ENCODE data around the gene IL32. TPM values are rescaled to one million over a fixed set of nuclear protein-coding genes. Genes with fewer than 3 reads are reported as not detected.
"Not testable (repeated sequence)": the region's sequence is repeated elsewhere in the genome, so short reads cannot be mapped to it uniquely, and the experiment has no call there.

IL32 gene
- total RNA-seq, 1 donor from 2014 or later, result 4.9 TPM

DNA sequence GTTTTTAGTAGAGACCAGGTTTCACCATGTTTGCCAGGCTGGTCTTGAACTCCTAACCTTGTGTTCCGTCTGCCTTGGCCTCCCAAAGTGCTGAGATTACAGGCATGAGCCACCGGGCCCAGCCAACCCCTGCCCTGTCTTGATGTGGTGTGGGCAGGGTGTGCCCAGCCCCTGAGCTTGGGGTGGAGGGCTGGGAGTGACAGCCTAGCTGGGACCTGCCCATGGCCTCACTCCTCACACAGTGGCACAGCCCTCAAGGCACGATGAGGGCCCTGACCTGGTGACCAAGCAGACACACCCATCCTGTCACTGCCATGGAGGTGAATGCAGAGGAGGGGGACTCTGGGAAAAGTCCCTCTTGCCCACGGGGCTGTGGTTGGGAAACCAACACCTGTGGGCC lies 3.0 kb downstream of the IL32 start:
- Mint-ChIP-seq H3K27me3 (ENCODE audit: low read depth) (peaks cover 5% of the 10 kb centered on the region), H3K36me3 (no peaks in the 10 kb centered on the region), H3K4me1 (peaks cover 4% of the 10 kb centered on the region), H3K4me3 (no peak overlapping the region), H3K9me3 (no peaks in the 10 kb centered on the region), H3K27ac (no peak overlapping the region)
- TF ChIP-seq, protein P1, sequence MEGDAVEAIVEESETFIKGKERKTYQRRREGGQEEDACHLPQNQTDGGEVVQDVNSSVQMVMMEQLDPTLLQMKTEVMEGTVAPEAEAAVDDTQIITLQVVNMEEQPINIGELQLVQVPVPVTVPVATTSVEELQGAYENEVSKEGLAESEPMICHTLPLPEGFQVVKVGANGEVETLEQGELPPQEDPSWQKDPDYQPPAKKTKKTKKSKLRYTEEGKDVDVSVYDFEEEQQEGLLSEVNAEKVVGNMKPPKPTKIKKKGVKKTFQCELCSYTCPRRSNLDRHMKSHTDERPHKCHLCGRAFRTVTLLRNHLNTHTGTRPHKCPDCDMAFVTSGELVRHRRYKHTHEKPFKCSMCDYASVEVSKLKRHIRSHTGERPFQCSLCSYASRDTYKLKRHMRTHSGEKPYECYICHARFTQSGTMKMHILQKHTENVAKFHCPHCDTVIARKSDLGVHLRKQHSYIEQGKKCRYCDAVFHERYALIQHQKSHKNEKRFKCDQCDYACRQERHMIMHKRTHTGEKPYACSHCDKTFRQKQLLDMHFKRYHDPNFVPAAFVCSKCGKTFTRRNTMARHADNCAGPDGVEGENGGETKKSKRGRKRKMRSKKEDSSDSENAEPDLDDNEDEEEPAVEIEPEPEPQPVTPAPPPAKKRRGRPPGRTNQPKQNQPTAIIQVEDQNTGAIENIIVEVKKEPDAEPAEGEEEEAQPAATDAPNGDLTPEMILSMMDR (IDR thresholded peaks at IDR 0.05; ENCODE audit: unreplicated experiment), result no peak
- DNase-seq (ENCODE audit: low spot score in 2 of 2, unreplicated experiment in 2 of 2), result no peak

DNA sequence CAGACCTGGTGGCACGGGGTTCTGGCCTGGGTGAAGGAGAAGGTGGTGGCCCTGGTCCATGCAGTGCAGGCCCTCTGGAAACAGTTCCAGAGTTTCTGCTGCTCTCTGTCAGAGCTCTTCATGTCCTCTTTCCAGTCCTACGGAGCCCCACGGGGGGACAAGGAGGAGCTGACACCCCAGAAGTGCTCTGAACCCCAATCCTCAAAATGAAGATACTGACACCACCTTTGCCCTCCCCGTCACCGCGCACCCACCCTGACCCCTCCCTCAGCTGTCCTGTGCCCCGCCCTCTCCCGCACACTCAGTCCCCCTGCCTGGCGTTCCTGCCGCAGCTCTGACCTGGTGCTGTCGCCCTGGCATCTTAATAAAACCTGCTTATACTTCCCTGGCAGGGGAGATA lies 3.7 kb downstream of the IL32 start:
- not testable (repeated sequence) for DNase-seq (ENCODE audit: low spot score in 2 of 2, unreplicated experiment in 2 of 2)
- peaks cover 12% of the 10 kb centered on the region for H3K27me3 Mint-ChIP-seq (ENCODE audit: low read depth)

DNA sequence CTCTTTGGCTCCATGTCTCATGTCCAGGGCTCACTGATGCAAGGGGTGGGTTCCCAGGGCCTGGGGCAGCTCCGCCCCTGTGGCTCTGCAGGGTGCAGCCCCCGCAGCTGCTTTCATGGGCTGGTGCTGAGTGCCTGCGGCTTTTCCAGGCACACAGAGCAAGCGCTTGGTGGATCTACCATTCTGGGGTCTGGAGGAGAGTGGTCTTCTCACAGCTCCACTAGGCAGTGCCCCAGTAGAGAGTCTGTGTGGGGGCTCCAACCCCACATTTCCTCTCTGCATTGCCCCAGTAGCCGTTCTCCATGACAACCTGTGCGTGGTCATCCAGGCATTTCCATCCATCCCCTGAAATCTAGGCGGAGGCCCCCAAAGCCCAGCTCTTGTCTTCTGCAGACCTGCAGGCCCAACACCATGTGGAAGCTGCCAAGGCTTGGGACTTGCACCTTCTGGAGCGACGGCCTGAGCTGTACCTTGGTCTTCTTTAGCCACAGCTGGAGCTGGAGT lies 5.2 kb downstream of the IL32 start:
- Mint-ChIP-seq H3K27ac (no peak overlapping the region), H3K36me3 (no peaks in the 10 kb centered on the region), H3K9me3 (no peaks in the 10 kb centered on the region), H3K4me1 (peaks cover under 1% of the 10 kb centered on the region), H3K27me3 (ENCODE audit: low read depth) (peaks cover 19% of the 10 kb centered on the region), H3K4me3 (no peak overlapping the region)
- TF ChIP-seq, protein P1 (IDR thresholded peaks at IDR 0.05; ENCODE audit: unreplicated experiment), result no peak
- DNase-seq (ENCODE audit: low spot score in 2 of 2, unreplicated experiment in 2 of 2), result no peak

More for the DNA sequence above, 3.7 kb downstream of the IL32 start:
- not testable (repeated sequence) for H3K27ac Mint-ChIP-seq, H3K9me3 Mint-ChIP-seq, H3K36me3 Mint-ChIP-seq, H3K4me1 Mint-ChIP-seq, H3K4me3 Mint-ChIP-seq

DNA sequence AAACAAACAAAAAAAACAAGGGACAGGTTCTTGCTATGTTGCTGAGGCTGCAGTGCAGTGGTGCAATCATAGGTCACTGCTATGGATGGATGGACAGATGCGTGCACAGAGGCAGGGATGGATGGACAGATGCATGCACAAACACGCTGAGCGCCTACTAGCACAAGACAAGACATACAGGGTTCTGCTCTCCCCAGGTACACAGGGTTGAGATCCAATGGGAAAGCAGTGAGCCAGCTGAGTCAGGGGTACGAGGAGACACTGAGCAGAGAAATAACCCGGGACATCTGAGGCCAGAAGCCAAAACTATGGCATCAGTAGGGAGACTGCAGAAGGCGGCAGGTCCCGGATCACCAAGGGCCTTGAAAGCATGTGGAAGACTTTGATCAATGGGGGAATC lies 6.2 kb downstream of the IL32 start:
- H3K4me3 Mint-ChIP-seq, result no peak overlapping the region
- TF ChIP-seq, protein P1 (IDR thresholded peaks at IDR 0.05; ENCODE audit: unreplicated experiment), result no peak
- H3K27ac Mint-ChIP-seq, result no peak overlapping the region
- peaks cover 19% of the 10 kb centered on the region for H3K27me3 Mint-ChIP-seq (ENCODE audit: low read depth)
- H3K9me3 Mint-ChIP-seq, result no peaks in the 10 kb centered on the region
- no peaks in the 10 kb centered on the region for H3K36me3 Mint-ChIP-seq
- no peak for DNase-seq (ENCODE audit: low spot score in 2 of 2, unreplicated experiment in 2 of 2)
- H3K4me1 Mint-ChIP-seq, result no peaks in the 10 kb centered on the region

DNA sequence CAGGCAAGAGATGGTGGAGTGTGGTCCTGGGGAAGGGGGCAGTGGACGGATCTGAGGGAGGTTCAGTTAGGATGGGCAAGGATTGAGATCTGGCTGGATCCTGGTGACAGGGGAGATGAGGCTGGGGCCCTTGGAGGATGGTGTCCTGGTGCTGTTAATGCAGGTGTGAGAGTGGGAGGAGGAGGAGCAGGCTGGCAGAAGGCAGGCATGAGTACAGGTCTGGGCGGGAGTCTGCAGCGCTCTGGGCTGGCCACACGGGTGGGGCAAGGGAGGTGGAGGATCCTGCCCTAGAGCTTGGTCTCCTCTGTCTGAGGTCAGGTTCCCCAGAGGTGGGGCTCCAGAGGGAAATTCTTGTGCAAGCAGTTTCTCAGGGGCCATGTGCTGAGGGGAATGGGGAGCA lies 6.7 kb downstream of the IL32 start:
- not testable (repeated sequence) for H3K4me3 Mint-ChIP-seq; DNase-seq (ENCODE audit: low spot score in 2 of 2, unreplicated experiment in 2 of 2); H3K27ac Mint-ChIP-seq; H3K36me3 Mint-ChIP-seq; H3K4me1 Mint-ChIP-seq; H3K9me3 Mint-ChIP-seq
- peaks cover 21% of the 10 kb centered on the region for H3K27me3 Mint-ChIP-seq (ENCODE audit: low read depth)

DNA sequence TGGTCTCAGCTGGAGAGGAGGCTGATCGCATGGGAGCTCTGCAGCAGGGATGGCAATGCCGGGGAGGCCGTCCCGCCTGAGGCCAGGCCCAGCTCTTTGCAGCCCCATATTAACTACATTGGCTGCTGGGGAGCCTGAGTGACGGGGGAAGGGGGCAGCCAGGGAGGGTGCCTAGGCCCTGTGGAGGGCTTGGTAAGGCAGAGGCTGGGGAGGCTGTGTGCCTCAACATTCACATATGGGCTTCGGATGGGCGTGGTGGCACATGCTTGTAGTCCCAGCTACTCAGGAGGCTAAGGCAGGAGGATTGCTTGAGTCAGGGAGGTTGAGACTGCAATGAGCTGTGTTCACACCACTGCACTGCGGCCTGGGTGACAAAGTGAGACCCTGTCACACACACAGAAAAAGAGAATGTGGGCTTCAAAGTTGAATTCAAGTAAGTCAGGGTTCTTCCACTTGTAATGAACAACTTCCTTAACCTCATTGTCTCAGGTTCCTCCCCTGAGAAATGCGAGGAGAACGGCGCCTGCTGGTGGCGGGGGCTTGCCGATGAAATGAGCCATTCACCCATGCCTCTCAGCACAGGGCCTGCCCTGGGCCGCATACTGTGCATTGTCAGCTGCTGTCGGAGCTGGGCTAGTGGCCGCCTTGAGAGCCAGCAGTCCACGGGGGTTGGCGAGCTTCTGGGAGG lies 7.3 kb downstream of the IL32 start:
- H3K4me1 Mint-ChIP-seq; H3K27ac Mint-ChIP-seq; H3K9me3 Mint-ChIP-seq; DNase-seq (ENCODE audit: low spot score in 2 of 2, unreplicated experiment in 2 of 2); H3K36me3 Mint-ChIP-seq; H3K4me3 Mint-ChIP-seq: not testable (repeated sequence)
- H3K27me3 Mint-ChIP-seq (ENCODE audit: low read depth), result peaks cover 23% of the 10 kb centered on the region

DNA sequence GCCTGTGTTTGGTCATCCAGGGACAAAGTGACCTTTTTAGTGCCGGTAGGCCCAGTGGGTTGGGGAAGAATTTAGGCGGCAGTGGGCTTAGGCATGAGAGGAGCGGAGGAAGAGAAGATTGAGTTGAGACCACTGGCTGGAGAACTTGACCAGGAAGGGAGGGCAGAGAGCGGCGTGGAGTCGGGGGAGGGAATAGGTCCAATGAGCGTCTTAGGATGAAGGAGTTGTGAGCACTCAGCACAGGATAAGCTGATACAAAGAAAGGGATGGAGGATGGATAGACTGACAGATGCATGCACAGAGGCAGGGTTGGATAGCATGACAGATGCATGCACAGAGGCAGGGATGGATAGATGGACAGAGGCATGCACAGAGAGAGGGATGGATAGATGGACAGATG lies 8.0 kb downstream of the IL32 start:
- Mint-ChIP-seq H3K27ac (no peak overlapping the region), H3K36me3 (no peaks in the 10 kb centered on the region), H3K9me3 (no peaks in the 10 kb centered on the region), H3K4me1 (peaks cover 3% of the 10 kb centered on the region), H3K4me3 (no peak overlapping the region), H3K27me3 (ENCODE audit: low read depth) (peaks cover 27% of the 10 kb centered on the region)
- DNase-seq (ENCODE audit: low spot score in 2 of 2, unreplicated experiment in 2 of 2), result no peak
- TF ChIP-seq, protein P1 (IDR thresholded peaks at IDR 0.05; ENCODE audit: unreplicated experiment), result no peak

Data from mesothelial cell of epicardium (in vitro differentiated cells).